ENCODE measurements around the gene CDC25C. TPM values are rescaled to one million over a fixed set of nuclear protein-coding genes. Genes with fewer than 3 reads are reported as not detected.

CDC25C gene
- total and polyA plus RNA-seq, 9 of the 15 experiments (the other 6 are each of a cell fraction or from before 2014, with no cell fraction given): 19.1 to 63.7 (median 31.9) TPM

GRCh38 chr5:138339091-138339456 is 7.5 kb upstream of the CDC25C start (continued):
- TF ChIP-seq ZBTB11 (CRISPR knock-in tag; IDR thresholded peaks at IDR 0.05): 0 out of 6 replicates have a peak, but pooled peaks of 1 of the 3 experiments have one; percentile 13
- no peak for TF ChIP-seq ZBTB34 (CRISPR knock-in tag; IDR thresholded peaks at IDR 0.05)
- TF ChIP-seq ARNT (IDR thresholded peaks at IDR 0.05): no peak
- no peak for TF ChIP-seq MECOM (CRISPR knock-in tag; IDR thresholded peaks at IDR 0.05)
- TF ChIP-seq ZNF3 (CRISPR knock-in tag; IDR thresholded peaks at IDR 0.05): no peak
- TF ChIP-seq USF2 (CRISPR knock-in tag; IDR thresholded peaks at IDR 0.05): no peak
- no peak for TF ChIP-seq SFPQ (IDR thresholded peaks at IDR 0.05; ENCODE audit: low read depth, low read length)
- TF ChIP-seq PHB (CRISPR knock-in tag; IDR thresholded peaks at IDR 0.05): no peak
- no peak for TF ChIP-seq ELK1 (CRISPR knock-in tag; IDR thresholded peaks at IDR 0.05)
- TF ChIP-seq JUND (IDR thresholded peaks at IDR 0.05; ENCODE audit: borderline replicate concordance, low read depth, low read length): no peak
- no peak for TF ChIP-seq JUND (tag; IDR thresholded peaks at IDR 0.05; ENCODE audit: borderline replicate concordance, low read depth, low read length)
- TF ChIP-seq ATF4 (CRISPR knock-in tag; IDR thresholded peaks at IDR 0.05): no peak
- no peak for TF ChIP-seq SMARCA5 (IDR thresholded peaks at IDR 0.05)
- TF ChIP-seq BRCA1 (IDR thresholded peaks at IDR 0.05): no peak
- TF ChIP-seq BRCA1 (CRISPR knock-in tag; IDR thresholded peaks at IDR 0.05): 0 out of 2 replicates have a peak, but pooled peaks have one; percentile 59
- TF ChIP-seq MAX (CRISPR knock-in tag; IDR thresholded peaks at IDR 0.05): no peak

All from K562 (cell line).